DND-41 (cell line): Measurements from ENCODE around the gene GTPBP1.

Experiments used
- CTCF ChIP-seq: IDR thresholded peaks from 2 replicates; pipeline ENCODE4 v1.5.1; 2012; ENCODE audit warnings: borderline replicate concordance, low read length, moderate library complexity, mild to moderate bottlenecking; ENCODE audit not compliant: poor library complexity, severe bottlenecking; ENCODE audit errors: extremely low read depth
- EZH2 ChIP-seq: IDR thresholded peaks from 3 replicates; pipeline ENCODE4 v1.6.1; 2012; ENCODE audit warnings: borderline replicate concordance, low read depth, mild to moderate bottlenecking, moderate library complexity, low read length, inconsistent platforms; ENCODE audit not compliant: severe bottlenecking

GRCh38 chr22:38762551-38762983, 56.8 kb downstream of the GTPBP1 start:
- TF ChIP-seq CTCF (no peak), EZH2 (no peak)
